Caco-2 (cell line): Measurements from ENCODE around the gene SCAF4. TPM values are rescaled to one million over a fixed set of nuclear protein-coding genes. Genes with fewer than 3 reads are reported as not detected.

Source experiments
- BruUV-seq: library from RNA; stranded (reverse); fragments of 400-500 nt; replicated peaks from 2 replicates; lab custom pipeline; 2021; lab: Mats Ljungman, UMichigan
- CTCF ChIA-PET: fragments of 300-600 bp; sonication (Branson Sonifier 250); formaldehyde crosslinking; loops from one replicate; lab custom pipeline; 2022; ENCODE audit warnings: antibody characterized with exemption; lab: Charles Lee
- POLR2A ChIA-PET: fragments of 300-600 bp; sonication (Branson Sonifier 250); formaldehyde crosslinking; loops from one replicate; lab custom pipeline; 2022; ENCODE audit warnings: antibody characterized with exemption; lab: Charles Lee
- DNase-seq, 2 experiments: peaks; one replicate each; pipeline versions ENCODE4 v3.0.0 to v3.0.0-alpha.2; 2020 to 2022
- H3K27me3 ChIP-seq: replicated peaks from 2 replicates; pipeline ENCODE4 v1.6.0; 2011; ENCODE audit warnings: low read length; ENCODE audit not compliant: control insufficient read depth, insufficient read depth
- H3K36me3 ChIP-seq: 2 replicates; pipeline ENCODE4 v1.5.1; 2011; ENCODE audit warnings: low read length; ENCODE audit not compliant: control insufficient read depth, insufficient read depth
- H3K4me1 ChIP-seq: fragments of 250-450 bp; sonication (Bioruptor Pico); 2 replicates; pipeline ENCODE4 v1.5.1; 2020; ENCODE audit warnings: mild to moderate bottlenecking
- H3K4me3 ChIP-seq: 2 replicates; pipeline ENCODE4 v1.5.1; 2011; ENCODE audit warnings: low read depth, mild to moderate bottlenecking, control low read depth, low read length
- H3K9me3 ChIP-seq: fragments of 250-450 bp; sonication (Bioruptor Pico); 2 replicates; pipeline ENCODE4 v1.5.1; 2020; ENCODE audit warnings: mild to moderate bottlenecking, moderate library complexity
- H3K27ac Mint-ChIP-seq: one replicate; pipeline ENCODE4 v1.8.0; 2022; ENCODE audit warnings: mixed read lengths; ENCODE audit not compliant: unreplicated experiment
- H3K27me3 Mint-ChIP-seq: one replicate; pipeline ENCODE4 v1.8.0; 2022; ENCODE audit warnings: mixed read lengths; ENCODE audit not compliant: insufficient read depth, unreplicated experiment
- H3K36me3 Mint-ChIP-seq: one replicate; pipeline ENCODE4 v1.8.0; 2022; ENCODE audit warnings: mild to moderate bottlenecking, mixed read lengths; ENCODE audit not compliant: insufficient read depth, unreplicated experiment
- H3K4me1 Mint-ChIP-seq: one replicate; pipeline ENCODE4 v1.8.0; 2022; ENCODE audit warnings: low read depth, mixed read lengths; ENCODE audit not compliant: unreplicated experiment
- H3K4me3 Mint-ChIP-seq: one replicate; pipeline ENCODE4 v1.8.0; 2022; ENCODE audit warnings: mild to moderate bottlenecking, moderate library complexity, mixed read lengths; ENCODE audit not compliant: unreplicated experiment
- H3K9me3 Mint-ChIP-seq: one replicate; pipeline ENCODE4 v1.8.0; 2022; ENCODE audit warnings: mixed read lengths; ENCODE audit not compliant: unreplicated experiment
- CTCF ChIP-seq, 2 experiments: fragments of 200-600 bp in 1 of 2; IDR thresholded peaks; 1 replicate in 1 of 2; 2 replicates in 1 of 2; pipeline versions ENCODE4 v1.5.1 to v1.8.0; 2011 to 2022; ENCODE audit warnings: antibody characterized with exemption in 1 of 2, control low read depth in 1 of 2, inconsistent platforms in 1 of 2, low read depth in 1 of 2, low read length in 1 of 2, mild to moderate bottlenecking in 1 of 2, moderate library complexity in 1 of 2; ENCODE audit not compliant: insufficient read depth in 1 of 2, severe bottlenecking in 1 of 2, unreplicated experiment in 1 of 2
- intact Hi-C: fragments of 100-400 bp; cut with micrococcal nuclease; formaldehyde crosslinking; loops from one replicate; pipeline ENCODE4 v1.10.0; 2022; ENCODE audit not compliant: unreplicated experiment
- total RNA-seq: library from RNA; stranded (reverse); gene quantifications from 2 replicates; pipeline ENCODE4 v1.2.3, GENCODE V29; 2022

SCAF4 gene
- total RNA-seq, 1 experiment from 2014 or later: 50.2 TPM

GRCh38 chr21:31752352-31752751 lies 20.4 kb upstream of the SCAF4 start:
- H3K4me1 Mint-ChIP-seq: no peaks in the 10 kb centered on the region
- H3K27me3 ChIP-seq: no peaks in the 10 kb centered on the region
- no TSS peak for BruUV-seq
- ChIA-PET CTCF (no interaction called here), POLR2A (no interaction called here)
- no peaks in the 10 kb centered on the region for H3K36me3 ChIP-seq
- no peak overlapping the region for H3K4me3 Mint-ChIP-seq
- H3K4me3 ChIP-seq: no peak overlapping the region
- no peaks in the 10 kb centered on the region for H3K36me3 Mint-ChIP-seq
- no peaks in the 10 kb centered on the region for H3K9me3 ChIP-seq
- no peak for DNase-seq
- H3K4me1 ChIP-seq: no peaks in the 10 kb centered on the region
- intact Hi-C loops: no loop called here
- H3K27me3 Mint-ChIP-seq: no peaks in the 10 kb centered on the region
- no peak for TF ChIP-seq CTCF (IDR thresholded peaks at IDR 0.05; ENCODE audit: insufficient read depth in 1 of 2, low read depth in 1 of 2, low read length in 1 of 2, severe bottlenecking in 1 of 2, unreplicated experiment in 1 of 2)
- H3K27ac Mint-ChIP-seq: no peak overlapping the region
- no peaks in the 10 kb centered on the region for H3K9me3 Mint-ChIP-seq

- H3K27me3 Mint-ChIP-seq: no peaks in the 10 kb centered on the region
- Histone ChIP-seq H3K36me3 (no peaks in the 10 kb centered on the region), H3K4me1 (no peaks in the 10 kb centered on the region), H3K27me3 (no peaks in the 10 kb centered on the region), H3K9me3 (no peaks in the 10 kb centered on the region; the same call in 1 of the 2 replicates), H3K4me3 (no peak overlapping the region)
- TF ChIP-seq CTCF (IDR thresholded peaks at IDR 0.05; ENCODE audit: insufficient read depth in 1 of 2, low read depth in 1 of 2, low read length in 1 of 2, severe bottlenecking in 1 of 2, unreplicated experiment in 1 of 2): no peak
- intact Hi-C loops: no loop called here
- H3K4me1 Mint-ChIP-seq: no peaks in the 10 kb centered on the region
- H3K9me3 Mint-ChIP-seq: peaks cover 6% of the 10 kb centered on the region
- no peak for DNase-seq
- H3K36me3 Mint-ChIP-seq: no peaks in the 10 kb centered on the region
- H3K4me3 Mint-ChIP-seq: no peak overlapping the region
- BruUV-seq: no TSS peak
- H3K27ac Mint-ChIP-seq: no peak overlapping the region
- ChIA-PET POLR2A (no interaction called here), CTCF (no interaction called here)
Measured at GRCh38 chr21:31750843-31751242, 18.9 kb upstream of the SCAF4 start.

- Histone ChIP-seq H3K36me3 (no peaks in the 10 kb centered on the region), H3K9me3 (no peaks in the 10 kb centered on the region; the same call in 1 of the 2 replicates), H3K4me3 (no peak overlapping the region), H3K4me1 (no peaks in the 10 kb centered on the region), H3K27me3 (no peaks in the 10 kb centered on the region)
- no peak for DNase-seq
- TF ChIP-seq CTCF (IDR thresholded peaks at IDR 0.05; ENCODE audit: insufficient read depth in 1 of 2, low read depth in 1 of 2, low read length in 1 of 2, severe bottlenecking in 1 of 2, unreplicated experiment in 1 of 2): no peak
- Mint-ChIP-seq H3K4me3 (no peak overlapping the region), H3K27me3 (no peaks in the 10 kb centered on the region), H3K36me3 (no peaks in the 10 kb centered on the region), H3K9me3 (peaks cover 10% of the 10 kb centered on the region), H3K4me1 (no peaks in the 10 kb centered on the region), H3K27ac (no peak overlapping the region)
- no TSS peak for BruUV-seq
- intact Hi-C loops: no loop called here
- ChIA-PET CTCF (no interaction called here), POLR2A (no interaction called here)
Measured at GRCh38 chr21:31744182-31744800, 12.4 kb upstream of the SCAF4 start.
